Measurements from ENCODE around the gene SH3PXD2A.

DNA sequence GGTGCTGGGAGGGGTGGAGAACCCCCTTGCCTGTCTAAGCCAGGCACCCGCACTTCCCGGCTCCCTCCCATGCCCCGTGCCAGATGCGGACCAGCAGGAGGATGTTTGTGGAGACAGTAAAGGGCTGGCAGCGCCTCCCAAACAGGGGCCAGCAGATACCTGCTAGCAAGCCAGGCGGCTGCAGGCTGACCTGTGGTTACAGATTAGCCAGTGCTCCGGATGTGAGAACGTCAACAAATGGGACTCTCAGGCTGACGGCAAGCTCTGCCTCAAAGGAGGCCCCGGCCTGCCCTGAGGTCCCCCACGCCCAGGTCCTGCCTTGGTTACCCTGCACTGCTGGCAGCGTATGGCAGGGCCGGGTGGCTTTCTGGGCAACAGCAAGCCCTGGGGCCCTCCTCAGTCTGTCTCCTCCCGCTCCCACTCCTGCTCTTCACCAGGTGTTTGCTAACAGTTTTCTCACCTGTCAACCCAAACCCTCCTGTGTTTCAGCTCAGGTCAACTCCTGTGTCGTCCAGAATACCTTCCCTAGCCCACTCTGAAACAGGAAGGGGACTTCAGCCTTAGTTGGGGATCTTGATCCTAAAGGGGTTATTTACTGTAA, 276.5 kb downstream of the SH3PXD2A start:
- TF ChIP-seq, protein P1, sequence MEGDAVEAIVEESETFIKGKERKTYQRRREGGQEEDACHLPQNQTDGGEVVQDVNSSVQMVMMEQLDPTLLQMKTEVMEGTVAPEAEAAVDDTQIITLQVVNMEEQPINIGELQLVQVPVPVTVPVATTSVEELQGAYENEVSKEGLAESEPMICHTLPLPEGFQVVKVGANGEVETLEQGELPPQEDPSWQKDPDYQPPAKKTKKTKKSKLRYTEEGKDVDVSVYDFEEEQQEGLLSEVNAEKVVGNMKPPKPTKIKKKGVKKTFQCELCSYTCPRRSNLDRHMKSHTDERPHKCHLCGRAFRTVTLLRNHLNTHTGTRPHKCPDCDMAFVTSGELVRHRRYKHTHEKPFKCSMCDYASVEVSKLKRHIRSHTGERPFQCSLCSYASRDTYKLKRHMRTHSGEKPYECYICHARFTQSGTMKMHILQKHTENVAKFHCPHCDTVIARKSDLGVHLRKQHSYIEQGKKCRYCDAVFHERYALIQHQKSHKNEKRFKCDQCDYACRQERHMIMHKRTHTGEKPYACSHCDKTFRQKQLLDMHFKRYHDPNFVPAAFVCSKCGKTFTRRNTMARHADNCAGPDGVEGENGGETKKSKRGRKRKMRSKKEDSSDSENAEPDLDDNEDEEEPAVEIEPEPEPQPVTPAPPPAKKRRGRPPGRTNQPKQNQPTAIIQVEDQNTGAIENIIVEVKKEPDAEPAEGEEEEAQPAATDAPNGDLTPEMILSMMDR (IDR thresholded peaks at IDR 0.05) = no peak
- no peak for TF ChIP-seq POLR2A (IDR thresholded peaks at IDR 0.05)
